PC-9 (cell line): ENCODE data around the gene SLC9A4.

Experiments
- EZH2 ChIP-seq: fragments of 200-600 bp; sonication (generic); IDR thresholded peaks from 2 replicates; pipeline ENCODE4 v1.8.0; 2017; ENCODE audit warnings: antibody characterized with exemption, low read depth
- TF ChIP-seq, protein P1 (sequence below): fragments of 200-600 bp; sonication (generic); conservative IDR thresholded peaks from 2 replicates; pipeline ENCODE4 v1.6.1; 2017; ENCODE audit warnings: mixed run types, antibody characterized with exemption, mild to moderate bottlenecking, moderate library complexity

DNA sequence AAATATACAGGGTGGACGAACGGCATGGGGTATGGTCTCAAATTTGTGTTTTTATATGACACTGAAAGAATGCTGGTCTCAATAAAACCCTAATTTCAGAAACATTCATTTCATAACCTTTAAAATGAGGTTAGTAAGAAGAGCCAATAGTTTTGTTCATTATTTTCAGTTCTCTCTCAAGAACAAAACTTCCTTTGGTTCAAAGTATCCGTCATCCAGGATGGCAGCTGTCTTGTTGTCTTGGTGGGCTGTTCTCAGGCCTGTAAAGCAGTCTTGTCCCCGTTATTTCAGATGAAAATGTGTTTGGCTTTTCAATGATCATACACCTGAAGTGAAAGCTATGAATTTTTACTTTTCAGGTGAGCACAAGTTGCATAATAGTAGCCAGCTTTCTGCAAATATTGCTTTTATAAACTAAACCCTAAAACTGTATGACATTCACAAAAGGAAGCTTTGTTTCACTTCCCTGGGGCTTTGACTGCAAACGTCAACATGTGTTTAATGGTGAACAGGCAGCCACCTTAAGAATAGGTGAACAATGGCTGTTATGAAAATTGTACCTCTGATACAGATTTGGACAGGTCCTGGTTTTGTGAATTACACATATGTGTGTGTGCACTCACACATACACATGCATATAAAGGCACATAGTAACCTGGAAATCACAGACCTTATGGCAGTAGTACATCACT is 47.4 kb upstream of the SLC9A4 start:
- TF ChIP-seq, protein P1, sequence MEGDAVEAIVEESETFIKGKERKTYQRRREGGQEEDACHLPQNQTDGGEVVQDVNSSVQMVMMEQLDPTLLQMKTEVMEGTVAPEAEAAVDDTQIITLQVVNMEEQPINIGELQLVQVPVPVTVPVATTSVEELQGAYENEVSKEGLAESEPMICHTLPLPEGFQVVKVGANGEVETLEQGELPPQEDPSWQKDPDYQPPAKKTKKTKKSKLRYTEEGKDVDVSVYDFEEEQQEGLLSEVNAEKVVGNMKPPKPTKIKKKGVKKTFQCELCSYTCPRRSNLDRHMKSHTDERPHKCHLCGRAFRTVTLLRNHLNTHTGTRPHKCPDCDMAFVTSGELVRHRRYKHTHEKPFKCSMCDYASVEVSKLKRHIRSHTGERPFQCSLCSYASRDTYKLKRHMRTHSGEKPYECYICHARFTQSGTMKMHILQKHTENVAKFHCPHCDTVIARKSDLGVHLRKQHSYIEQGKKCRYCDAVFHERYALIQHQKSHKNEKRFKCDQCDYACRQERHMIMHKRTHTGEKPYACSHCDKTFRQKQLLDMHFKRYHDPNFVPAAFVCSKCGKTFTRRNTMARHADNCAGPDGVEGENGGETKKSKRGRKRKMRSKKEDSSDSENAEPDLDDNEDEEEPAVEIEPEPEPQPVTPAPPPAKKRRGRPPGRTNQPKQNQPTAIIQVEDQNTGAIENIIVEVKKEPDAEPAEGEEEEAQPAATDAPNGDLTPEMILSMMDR, result no peak
- TF ChIP-seq EZH2, result no peak
